Liver (tissue), 3 donors: Measurements from ENCODE around the gene FNDC10.

Source experiments
- JUND ChIP-seq, 2 donors: IDR thresholded peaks; 2 replicates each; pipeline ENCODE4 v1.6.1; 2016; ENCODE audit warnings: antibody characterized with exemption in 2 of 2
- YY1 ChIP-seq: IDR thresholded peaks from 2 replicates; pipeline ENCODE4 v1.6.1; 2016; ENCODE audit warnings: antibody characterized with exemption, mild to moderate bottlenecking
- TF ChIP-seq, protein P1 (sequence below): fragments of 150-350 bp; IDR thresholded peaks from 2 replicates; pipeline ENCODE4 v1.5.1; 2017; ENCODE audit warnings: improper control_type of control experiment, low read depth, low read length; ENCODE audit not compliant: missing input control
- TF ChIP-seq, protein P2 (sequence below): IDR thresholded peaks from 2 replicates; pipeline ENCODE4 v1.6.1; 2016; ENCODE audit warnings: antibody characterized with exemption
- donor health status: healthy.
- donor health status: healthy.

GRCh38 chr1:1630191-1630964, 30.4 kb upstream of the FNDC10 start:
- TF ChIP-seq, protein P1, sequence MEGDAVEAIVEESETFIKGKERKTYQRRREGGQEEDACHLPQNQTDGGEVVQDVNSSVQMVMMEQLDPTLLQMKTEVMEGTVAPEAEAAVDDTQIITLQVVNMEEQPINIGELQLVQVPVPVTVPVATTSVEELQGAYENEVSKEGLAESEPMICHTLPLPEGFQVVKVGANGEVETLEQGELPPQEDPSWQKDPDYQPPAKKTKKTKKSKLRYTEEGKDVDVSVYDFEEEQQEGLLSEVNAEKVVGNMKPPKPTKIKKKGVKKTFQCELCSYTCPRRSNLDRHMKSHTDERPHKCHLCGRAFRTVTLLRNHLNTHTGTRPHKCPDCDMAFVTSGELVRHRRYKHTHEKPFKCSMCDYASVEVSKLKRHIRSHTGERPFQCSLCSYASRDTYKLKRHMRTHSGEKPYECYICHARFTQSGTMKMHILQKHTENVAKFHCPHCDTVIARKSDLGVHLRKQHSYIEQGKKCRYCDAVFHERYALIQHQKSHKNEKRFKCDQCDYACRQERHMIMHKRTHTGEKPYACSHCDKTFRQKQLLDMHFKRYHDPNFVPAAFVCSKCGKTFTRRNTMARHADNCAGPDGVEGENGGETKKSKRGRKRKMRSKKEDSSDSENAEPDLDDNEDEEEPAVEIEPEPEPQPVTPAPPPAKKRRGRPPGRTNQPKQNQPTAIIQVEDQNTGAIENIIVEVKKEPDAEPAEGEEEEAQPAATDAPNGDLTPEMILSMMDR, result no peak
- TF ChIP-seq JUND (IDR thresholded peaks at IDR 0.05) (no peak), YY1 (no peak)
- TF ChIP-seq, protein P2, sequence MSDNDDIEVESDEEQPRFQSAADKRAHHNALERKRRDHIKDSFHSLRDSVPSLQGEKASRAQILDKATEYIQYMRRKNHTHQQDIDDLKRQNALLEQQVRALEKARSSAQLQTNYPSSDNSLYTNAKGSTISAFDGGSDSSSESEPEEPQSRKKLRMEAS, result no peak
